Activated gamma-delta T cell treated with anti-CD3 and anti-CD28 coated beads, Interleukin-2, amount 50 U/mL, for 16 hours (primary cell): ENCODE measurements around the gene ASTN2.

Experiments used
- DNase-seq: peaks from one replicate; pipeline ENCODE4 v3.0.0-alpha.2; 2020; ENCODE audit warnings: low read depth

The ASTN2 gene

GRCh38 chr9:117013440-117013995, 401.3 kb downstream of the ASTN2 start:
- no peak for DNase-seq

GRCh38 chr9:117010061-117010460, 404.8 kb downstream of the ASTN2 start:
- no peak for DNase-seq

GRCh38 chr9:117008876-117009275, 406.0 kb downstream of the ASTN2 start:
- DNase-seq: no peak

- DNase-seq: no peak
These were observed 406.4 kb downstream of the ASTN2 start for GRCh38 chr9:117008461-117008860.

- DNase-seq: no peak
These were observed 412.2 kb downstream of the ASTN2 start for GRCh38 chr9:117002686-117003085.

- no peak for DNase-seq
These were observed 414.0 kb downstream of the ASTN2 start for GRCh38 chr9:117000834-117001233.

GRCh38 chr9:117000196-117000723, 414.6 kb downstream of the ASTN2 start:
- no peak for DNase-seq

GRCh38 chr9:116998305-116998704, 416.6 kb downstream of the ASTN2 start:
- DNase-seq: no peak

GRCh38 chr9:116992865-116993264, 422.0 kb downstream of the ASTN2 start:
- DNase-seq: no peak

- no peak for DNase-seq
These were observed 423.8 kb downstream of the ASTN2 start for GRCh38 chr9:116991051-116991450.

GRCh38 chr9:116990592-116990991, 424.3 kb downstream of the ASTN2 start:
- DNase-seq: no peak

- DNase-seq: no peak
These were observed 427.0 kb downstream of the ASTN2 start for GRCh38 chr9:116987721-116988485.

- DNase-seq: no peak
These were observed 428.8 kb downstream of the ASTN2 start for GRCh38 chr9:116986015-116986414.

GRCh38 chr9:116985596-116985995, 429.3 kb downstream of the ASTN2 start:
- no peak for DNase-seq

GRCh38 chr9:116984111-116984510, 430.7 kb downstream of the ASTN2 start:
- no peak for DNase-seq

GRCh38 chr9:116980582-116981120, 434.2 kb downstream of the ASTN2 start:
- no peak for DNase-seq

GRCh38 chr9:116979456-116979855, 435.4 kb downstream of the ASTN2 start:
- DNase-seq: no peak

GRCh38 chr9:116978155-116978554, 436.7 kb downstream of the ASTN2 start:
- DNase-seq: no peak

GRCh38 chr9:116975126-116975525, 439.7 kb downstream of the ASTN2 start:
- DNase-seq: no peak

GRCh38 chr9:116966199-116966598, 448.7 kb downstream of the ASTN2 start:
- DNase-seq: no peak

- no peak for DNase-seq
These were observed 450.6 kb downstream of the ASTN2 start for GRCh38 chr9:116964258-116964657.

- no peak for DNase-seq
These were observed 455.0 kb downstream of the ASTN2 start for GRCh38 chr9:116959809-116960208.

- DNase-seq: no peak
These were observed 456.0 kb downstream of the ASTN2 start for GRCh38 chr9:116958881-116959280.
